ENCODE measurements around the gene SH3PXD2A. TPM values are rescaled to one million over a fixed set of nuclear protein-coding genes. Genes with fewer than 3 reads are reported as not detected.
A peak's percentile ranks its signal among the peaks of the same experiment; 100 is the strongest.
"Not testable (repeated sequence)": the region's sequence is repeated elsewhere in the genome, so short reads cannot be mapped to it uniquely, and the experiment has no call there.

Gene SH3PXD2A
- total RNA-seq, 2 donors from 2014 or later: 8.7 to 13.7 TPM

DNA sequence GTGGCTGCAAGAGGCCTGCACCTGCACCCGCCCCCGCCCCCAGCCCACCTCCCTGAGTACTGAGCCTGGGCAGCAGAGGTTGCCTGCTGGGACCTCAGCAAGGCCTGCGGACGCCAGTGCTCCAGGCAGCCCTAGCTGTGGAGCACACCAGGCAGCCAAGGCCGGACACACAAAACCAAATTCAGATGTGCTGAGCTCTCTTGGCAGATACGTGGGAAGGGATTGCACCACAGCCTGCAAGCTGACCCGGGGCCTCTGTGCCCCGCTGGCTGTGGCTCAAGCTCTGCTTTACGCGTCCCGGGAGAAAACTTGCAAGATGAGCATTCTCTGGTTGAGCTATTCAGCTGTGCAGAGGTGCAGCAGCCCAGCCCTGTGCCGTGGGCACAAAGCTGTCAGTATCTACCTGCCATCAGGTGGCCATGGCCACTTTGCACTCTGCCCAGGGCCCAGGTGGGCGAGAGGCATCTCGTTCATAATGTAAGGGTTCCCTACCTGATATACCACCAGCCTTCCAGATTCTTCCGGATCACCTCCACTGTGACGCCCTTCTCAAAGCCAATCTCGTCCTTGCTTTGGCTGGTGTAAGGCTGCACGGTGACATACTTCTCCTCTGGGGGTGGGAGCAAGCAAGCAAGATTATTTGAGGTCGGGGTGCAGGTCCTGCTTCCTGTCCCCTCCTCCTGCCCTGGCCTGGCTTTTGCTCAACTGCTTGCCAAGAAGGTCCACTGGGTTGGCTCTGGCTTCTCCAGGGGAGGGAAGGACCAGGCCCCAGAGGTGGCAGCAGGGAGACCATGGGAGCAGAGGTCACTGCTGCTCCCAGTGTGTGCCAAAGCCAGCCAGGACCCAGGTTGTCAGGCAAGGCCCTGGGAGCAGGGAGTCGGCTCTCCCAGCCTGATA, 238.4 kb downstream of the SH3PXD2A start:
- Mint-ChIP-seq H3K27ac (peak overlapping the region in 1 of 2 donors; percentile 28), H3K9me3 (no peaks in the 10 kb centered on the region), H3K36me3 (peaks cover 0 to 5% of the 10 kb centered on the region in 2 donors)
- ATAC-seq: no peak
- DNase-seq (ENCODE audit: low spot score in 2 of 2): no peak

- ATAC-seq: no peak
- no peak for DNase-seq (ENCODE audit: low spot score in 2 of 2)
- H3K36me3 Mint-ChIP-seq: peaks cover 0 to 5% of the 10 kb centered on the region in 2 donors
- H3K9me3 Mint-ChIP-seq: no peaks in the 10 kb centered on the region
- peak overlapping the region in 1 of 2 donors; percentile 81 for H3K27ac Mint-ChIP-seq
Measured at GRCh38 chr10:103614306-103615158, 240.8 kb downstream of the SH3PXD2A start.

DNA sequence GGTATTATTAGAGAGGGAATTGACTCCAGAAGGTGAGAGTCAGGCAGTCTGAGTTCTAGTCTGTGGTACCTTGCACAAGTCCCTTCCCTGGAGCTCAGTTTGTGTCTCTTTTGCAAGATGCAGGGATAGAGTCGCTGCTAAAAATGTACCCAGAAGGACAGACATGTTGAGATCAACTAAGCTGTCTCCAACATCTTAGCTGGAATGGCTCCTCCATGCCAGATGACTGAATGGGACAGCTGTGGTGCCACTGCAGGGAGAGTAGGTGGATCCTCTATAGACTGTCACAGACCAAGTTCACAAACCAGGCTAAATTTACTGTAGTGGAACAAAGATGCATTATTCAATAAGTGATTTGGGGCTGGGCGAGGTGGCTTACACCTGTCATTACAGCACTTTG, 241.8 kb downstream of the SH3PXD2A start:
- Mint-ChIP-seq H3K9me3 (no peaks in the 10 kb centered on the region), H3K36me3 (peaks cover 0 to 5% of the 10 kb centered on the region in 2 donors), H3K27ac (peak overlapping the region in 1 of 2 donors; percentile 15)
- ATAC-seq (no peak), DNase-seq (ENCODE audit: low spot score in 2 of 2) (no peak)

DNA sequence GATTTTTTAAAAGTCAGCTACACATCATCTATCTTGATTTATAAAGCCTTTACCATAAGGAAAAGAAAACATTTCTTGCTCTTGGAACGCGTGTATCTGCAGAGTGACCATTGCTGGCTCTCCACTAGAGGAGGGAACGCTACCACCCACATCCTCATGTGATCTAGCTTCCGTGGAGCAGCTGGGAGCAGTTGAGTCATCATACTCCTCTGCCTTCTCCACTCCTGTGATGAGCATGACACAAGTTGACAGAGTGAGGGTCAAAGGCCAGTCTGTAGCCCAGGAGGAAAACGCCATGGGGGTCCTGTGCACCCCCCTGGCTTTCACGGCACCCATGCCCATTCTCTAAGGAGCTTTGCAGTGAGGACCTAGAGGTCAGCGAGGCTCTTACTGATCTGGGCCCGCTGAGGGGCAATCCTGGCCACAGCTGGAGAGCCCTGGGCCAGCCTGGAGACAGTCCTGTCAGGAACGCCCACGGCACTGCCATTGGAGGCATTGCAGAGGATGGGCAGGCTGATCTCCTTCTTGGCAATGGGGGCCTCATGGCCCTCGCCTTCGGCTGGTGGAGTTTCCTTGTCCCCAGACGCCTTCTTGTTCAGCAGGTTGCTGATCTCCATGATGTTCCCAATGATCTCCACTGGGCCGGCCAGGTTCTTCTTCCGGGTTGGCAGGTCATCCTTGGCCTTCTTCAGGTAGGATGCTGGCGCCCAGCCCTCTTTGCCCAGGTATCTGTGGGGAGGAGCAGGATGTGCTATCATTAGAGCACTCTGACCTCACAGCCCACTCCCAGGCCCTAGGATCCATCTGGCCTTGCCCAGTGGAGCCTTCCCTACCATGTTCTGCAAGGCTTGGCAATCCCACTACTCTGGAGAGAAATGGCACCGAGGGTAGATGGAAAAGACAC, 242.7 kb downstream of the SH3PXD2A start:
- DNase-seq (ENCODE audit: low spot score in 2 of 2): no peak
- Mint-ChIP-seq H3K9me3 (no peaks in the 10 kb centered on the region), H3K36me3 (peaks cover 0 to 5% of the 10 kb centered on the region in 2 donors), H3K27ac (no peak overlapping the region)
- no peak for ATAC-seq

- ATAC-seq (no peak), DNase-seq (ENCODE audit: low spot score in 2 of 2) (no peak)
- H3K27ac Mint-ChIP-seq: no peak overlapping the region
- peaks cover under 1 to 5% of the 10 kb centered on the region in 2 donors for H3K36me3 Mint-ChIP-seq
- H3K9me3 Mint-ChIP-seq: no peaks in the 10 kb centered on the region
Measured at GRCh38 chr10:103610921-103611511, 244.4 kb downstream of the SH3PXD2A start.

- DNase-seq (ENCODE audit: low spot score in 2 of 2) (no peak), ATAC-seq (no peak)
- Mint-ChIP-seq H3K36me3 (peaks cover 4 to 5% of the 10 kb centered on the region in 2 donors), H3K9me3 (no peaks in the 10 kb centered on the region), H3K27ac (no peak overlapping the region)
Measured at GRCh38 chr10:103610083-103610472, 245.3 kb downstream of the SH3PXD2A start.

GRCh38 chr10:103609231-103610082, 245.9 kb downstream of the SH3PXD2A start:
- no peak overlapping the region for H3K27ac Mint-ChIP-seq
- H3K36me3 Mint-ChIP-seq: peaks cover 0 to 4% of the 10 kb centered on the region in 2 donors
- DNase-seq (ENCODE audit: low spot score in 2 of 2) (no peak), ATAC-seq (no peak)
- no peaks in the 10 kb centered on the region for H3K9me3 Mint-ChIP-seq

GRCh38 chr10:103608056-103608455, 247.3 kb downstream of the SH3PXD2A start:
- ATAC-seq; H3K27ac Mint-ChIP-seq; H3K36me3 Mint-ChIP-seq; H3K9me3 Mint-ChIP-seq; DNase-seq (ENCODE audit: low spot score in 2 of 2): not testable (repeated sequence)

DNA sequence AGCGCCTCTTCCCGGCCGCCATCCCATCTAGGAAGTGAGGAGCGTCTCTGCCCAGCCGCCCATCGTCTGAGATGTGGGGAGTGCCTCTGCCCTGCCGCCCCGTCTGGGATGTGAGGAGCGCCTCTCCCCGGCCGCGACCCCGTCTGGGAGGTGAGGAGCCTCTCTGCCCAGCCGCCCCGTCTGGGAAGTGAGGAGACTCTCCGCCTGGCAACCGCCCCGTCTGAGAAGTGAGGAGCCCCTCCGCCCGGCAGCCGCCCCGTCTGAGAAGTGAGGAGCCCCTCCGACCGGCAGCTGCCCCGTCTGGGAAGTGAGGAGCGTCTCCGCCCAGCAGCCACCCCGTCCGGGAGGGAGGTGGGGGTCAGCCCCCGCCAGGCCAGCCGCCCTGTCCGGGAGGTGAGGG, 248.3 kb downstream of the SH3PXD2A start:
- ATAC-seq; H3K36me3 Mint-ChIP-seq; H3K9me3 Mint-ChIP-seq; H3K27ac Mint-ChIP-seq; DNase-seq (ENCODE audit: low spot score in 2 of 2): not testable (repeated sequence)

- peak overlapping the region in 1 of 2 donors; percentile 65 for H3K27ac Mint-ChIP-seq
- not testable (repeated sequence) for ATAC-seq; DNase-seq (ENCODE audit: low spot score in 2 of 2); H3K9me3 Mint-ChIP-seq; H3K36me3 Mint-ChIP-seq
Measured at GRCh38 chr10:103606097-103606438, 249.3 kb downstream of the SH3PXD2A start.

- ATAC-seq: peak in 1 of 2 donors; percentile 47
- Mint-ChIP-seq H3K9me3 (no peaks in the 10 kb centered on the region), H3K27ac (peak overlapping the region in 1 of 2 donors; percentile 65), H3K36me3 (peaks cover 0 to 4% of the 10 kb centered on the region in 2 donors)
- peak in 1 of 2 donors; percentile 66 for DNase-seq (ENCODE audit: low spot score in 2 of 2)
Measured at GRCh38 chr10:103605359-103606096, 249.8 kb downstream of the SH3PXD2A start.

GRCh38 chr10:103603382-103603781, 252.0 kb downstream of the SH3PXD2A start:
- no peak for DNase-seq (ENCODE audit: low spot score in 2 of 2)
- Mint-ChIP-seq H3K27ac (no peak overlapping the region), H3K36me3 (peaks cover 0 to 4% of the 10 kb centered on the region in 2 donors), H3K9me3 (no peaks in the 10 kb centered on the region)
- no peak for ATAC-seq

DNA sequence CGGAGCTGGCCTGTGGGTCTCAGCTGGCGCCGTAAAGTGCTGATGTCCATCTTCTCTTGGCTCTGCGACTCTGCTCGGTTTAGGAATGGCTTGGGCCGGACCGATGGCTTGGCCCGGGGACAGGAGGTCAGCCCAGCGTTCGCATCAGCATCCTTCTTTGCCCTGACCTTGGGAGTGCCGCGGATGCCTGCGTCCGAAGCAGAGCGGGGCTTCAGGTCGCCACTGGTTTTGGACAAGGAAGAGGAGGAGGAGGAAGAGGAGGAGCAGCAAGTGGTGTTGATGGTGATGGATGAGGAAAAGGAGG, 252.6 kb downstream of the SH3PXD2A start:
- peak overlapping the region in 1 of 2 donors; percentile 7 for H3K27ac Mint-ChIP-seq
- H3K9me3 Mint-ChIP-seq: no peaks in the 10 kb centered on the region
- DNase-seq (ENCODE audit: low spot score in 2 of 2): no peak
- no peak for ATAC-seq
- peaks cover 0 to 4% of the 10 kb centered on the region in 2 donors for H3K36me3 Mint-ChIP-seq

DNA sequence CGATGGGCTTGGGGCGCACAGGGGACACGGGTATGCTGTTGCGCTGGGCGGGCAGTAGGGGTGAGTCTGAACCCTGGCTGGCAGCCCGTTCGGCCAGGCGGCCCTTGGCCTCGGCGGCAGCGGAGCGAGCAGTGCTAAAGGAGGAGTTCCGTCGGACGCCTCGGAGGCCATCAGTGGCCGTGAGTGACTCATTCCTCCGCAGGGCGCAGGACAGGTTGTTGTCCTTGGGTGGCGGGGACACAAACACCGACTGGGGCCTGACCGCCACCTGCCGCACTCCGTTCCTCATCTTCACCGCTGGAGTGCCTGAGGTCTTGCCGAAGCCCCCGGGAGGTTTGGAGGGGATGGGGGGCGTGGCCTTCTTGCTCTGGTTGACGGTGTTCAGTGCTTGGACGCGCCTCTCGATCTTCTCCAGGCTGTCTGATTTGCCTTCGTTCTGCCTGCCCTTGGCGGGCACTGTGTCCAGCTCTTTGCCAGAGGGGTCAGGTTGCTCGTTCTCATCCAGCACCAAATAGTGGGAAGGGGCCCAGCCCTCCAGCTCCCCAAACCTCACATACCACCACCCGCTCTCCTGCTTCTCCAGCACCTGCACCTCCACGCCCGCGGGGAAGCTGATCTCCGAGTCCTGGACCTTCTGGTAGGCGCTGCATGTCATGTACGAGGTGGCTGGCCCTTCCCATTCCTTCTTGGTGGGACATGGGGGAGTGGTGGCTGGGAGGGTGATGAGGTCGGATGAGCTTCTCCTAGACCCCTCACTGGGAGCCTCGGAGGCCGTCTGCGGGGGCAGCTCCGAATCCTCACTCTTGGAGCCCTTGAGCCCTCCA, 253.1 kb downstream of the SH3PXD2A start:
- Mint-ChIP-seq H3K9me3 (no peaks in the 10 kb centered on the region), H3K36me3 (peaks cover 0 to 4% of the 10 kb centered on the region in 2 donors), H3K27ac (peak overlapping the region in 1 of 2 donors; percentile 7)
- DNase-seq (ENCODE audit: low spot score in 2 of 2): no peak
- ATAC-seq: no peak

All from activated naive CD4-positive, alpha-beta T cell treated with anti-CD3 and anti-CD28 coated beads, Interleukin-2, amount 50 U/mL, for 72 hours (primary cell).